ENCODE results near the gene SDC1. TPM values are rescaled to one million over a fixed set of nuclear protein-coding genes. Genes with fewer than 3 reads are reported as not detected.

The SDC1 gene
- total and polyA plus RNA-seq, 2 of the 8 experiments (the other 6 are each of a cell fraction or from before 2014, with no cell fraction given): 45.3 to 73.3 TPM

- H3K9ac ChIP-seq (replicated peaks in 1 of 4; ENCODE audit: extremely low read depth in 1 of 4, low read depth in 3 of 4, low read length in 3 of 4): no peak overlapping the region
- FAIRE-seq (no peak), DNase-seq (ENCODE audit: low read depth in 1 of 2, low spot score in 2 of 2) (no peak)
- H3K9me3 ChIP-seq (ENCODE audit: insufficient read depth in 2 of 2, low read depth in 1 of 2, low read length in 1 of 2): no peaks in the 10 kb centered on the region
- H3K27ac ChIP-seq (ENCODE audit: low read depth, low read length): no peak overlapping the region
- no peak overlapping the region for H2BK5ac ChIP-seq (ENCODE audit: low read depth, low read length)
- no peak overlapping the region for H4K91ac ChIP-seq (replicated peaks; ENCODE audit: insufficient read length, low read length)
- H3K23me2 ChIP-seq (ENCODE audit: low read depth, low read length): peaks cover 2% of the 10 kb centered on the region
- no peak overlapping the region for H2BK120ac ChIP-seq (replicated peaks; ENCODE audit: low read depth, low read length)
- H3K79me2 ChIP-seq (ENCODE audit: control insufficient read depth in 1 of 2, insufficient read depth in 2 of 2, low read length in 2 of 2): no peaks in the 10 kb centered on the region
- no peak overlapping the region for H4K8ac ChIP-seq (ENCODE audit: extremely low read depth, insufficient read depth, low read length)
- no peak overlapping the region for H3K4ac ChIP-seq (replicated peaks; ENCODE audit: insufficient read length, low read depth, low read length)
- 93% methylated on average over 2 of the region's 2 CpGs; no CpG with 5 or more reads in 1 of the 2 experiments for WGBS, 2 experiments (ENCODE audit: extremely low coverage in 1 of 2, insufficient coverage in 1 of 2, insufficient read length in 1 of 2, insufficient replicate concordance in 2 of 2, low coverage in 1 of 2, low lambda C conversion rate in 2 of 2, missing lambda C conversion rate in 1 of 2)
- no peak overlapping the region for H2BK20ac ChIP-seq (ENCODE audit: low read length)
- no peak overlapping the region for H3K56ac ChIP-seq (replicated peaks; ENCODE audit: insufficient read length, low read depth, low read length)
- no peak overlapping the region for H2BK15ac ChIP-seq (ENCODE audit: low read length)
- ChIA-PET POLR2A (ENCODE audit: partially characterized antibody) (no interaction called here), CTCF (ENCODE audit: partially characterized antibody) (interaction anchor here (1.1 kb wide), 1 partner anchor 31 kb away, joined by 3 read pairs; no protein-coding TSS in a partner anchor)
- no peak overlapping the region for H2BK12ac ChIP-seq (ENCODE audit: low read depth, low read length)
- H4K20me1 ChIP-seq (replicated peaks in 1 of 2; ENCODE audit: control insufficient read depth in 1 of 2, insufficient read depth in 2 of 2, low read length in 2 of 2): peaks cover 0 to under 1% of the 10 kb centered on the region in 2 experiments
- H2AFZ ChIP-seq (ENCODE audit: low read length): no peak overlapping the region
- H2AK5ac ChIP-seq (ENCODE audit: low read depth, low read length): no peak overlapping the region
- no peaks in the 10 kb centered on the region for H3K79me1 ChIP-seq (ENCODE audit: low read depth, low read length)
- H3K23ac ChIP-seq (ENCODE audit: insufficient read length): no peak overlapping the region
- no peak overlapping the region for H3K18ac ChIP-seq (ENCODE audit: extremely low read depth, low read length)
- no peak overlapping the region for H3K4me2 ChIP-seq (ENCODE audit: insufficient read depth in 1 of 2, low read depth in 2 of 2, low read length in 2 of 2)
- H3K14ac ChIP-seq (ENCODE audit: insufficient read length): no peak overlapping the region
- TF ChIP-seq USF2 (IDR thresholded peaks at IDR 0.05; ENCODE audit: low read length): no peak
- no peak for TF ChIP-seq CHD1 (IDR thresholded peaks at IDR 0.05; ENCODE audit: low read depth, low read length)
- TF ChIP-seq NRF1 (IDR thresholded peaks at IDR 0.05; ENCODE audit: low read depth, low read length): no peak
- no peak for TF ChIP-seq SUZ12 (IDR thresholded peaks at IDR 0.05; ENCODE audit: low read length)
- TF ChIP-seq SIN3A (conservative IDR thresholded peaks at IDR 0.05 in 1 of 2, IDR thresholded peaks at IDR 0.05 in 1 of 2; ENCODE audit: low read depth in 1 of 2, low read length in 2 of 2): no peak
- H3K4me3 ChIP-seq (ENCODE audit: extremely low read depth in 1 of 4, insufficient read depth in 2 of 4, low read depth in 3 of 4, low read length in 4 of 4): no peak overlapping the region
- H3K4me1 ChIP-seq (replicated peaks in 1 of 4; ENCODE audit: control insufficient read depth in 3 of 4, insufficient read depth in 4 of 4, low read length in 3 of 4): peaks cover 0 to 6% (median 2%) of the 10 kb centered on the region in 4 experiments; a peak in 2 of 7 replicates
- H4K5ac ChIP-seq (ENCODE audit: insufficient read length, low read depth, low read length): no peak overlapping the region
- no peaks in the 10 kb centered on the region for H3K36me3 ChIP-seq (ENCODE audit: control insufficient read depth in 2 of 4, insufficient read depth in 4 of 4, low read length in 3 of 4)
- H3K27me3 ChIP-seq (replicated peaks in 1 of 4; ENCODE audit: control insufficient read depth in 3 of 4, extremely low read depth in 1 of 4, insufficient read depth in 3 of 4, low read length in 3 of 4): no peaks in the 10 kb centered on the region
Measured at GRCh38 chr2:20159411-20160070, 65.4 kb downstream of the SDC1 start.
